Fibroblast of skin of right quadriceps (primary cell): Measurements from ENCODE around the gene RETREG3.
"Not testable (repeated sequence)": the region's sequence is repeated elsewhere in the genome, so short reads cannot be mapped to it uniquely, and the experiment has no call there.

Source experiments
- DNase-seq: peaks from one replicate; pipeline ENCODE4 v3.0.0-alpha.2; 2013

The RETREG3 gene

GRCh38 chr17:42609182-42609813 lies at the start of gene RETREG3, which contains the start of gene TUBG1:
Gene RETREG3 (minus strand): TSS chr17:42609374. CDS start chr17:42609324, 50 bp downstream.
Gene TUBG1 (plus strand): TSS chr17:42609683. CDS start chr17:42609738, 55 bp downstream.
- peak; percentile 99 for DNase-seq

GRCh38 chr17:42657824-42658588 lies 48.8 kb upstream of the RETREG3 start:
- DNase-seq = no peak

GRCh38 chr17:42655528-42655927 lies 46.4 kb upstream of the RETREG3 start:
- peak; percentile 83 for DNase-seq

GRCh38 chr17:42653179-42654124 lies 44.3 kb upstream of the RETREG3 start:
- DNase-seq = peak; percentile 84

- DNase-seq = no peak
Observed at GRCh38 chr17:42651392-42651791, 42.2 kb upstream of the RETREG3 start.

GRCh38 chr17:42647778-42648177 lies 38.6 kb upstream of the RETREG3 start:
- no peak for DNase-seq

GRCh38 chr17:42642336-42642735 lies 33.2 kb upstream of the RETREG3 start:
- no peak for DNase-seq

- no peak for DNase-seq
Observed at GRCh38 chr17:42640121-42640520, 30.9 kb upstream of the RETREG3 start.

- DNase-seq = no peak
Observed at GRCh38 chr17:42639525-42640113, 30.4 kb upstream of the RETREG3 start.

GRCh38 chr17:42632949-42633444 lies 23.8 kb upstream of the RETREG3 start:
- no peak for DNase-seq

GRCh38 chr17:42629411-42630009 lies 20.3 kb upstream of the RETREG3 start:
- DNase-seq = no peak

GRCh38 chr17:42627032-42627764 lies 18.0 kb upstream of the RETREG3 start:
- not testable (repeated sequence) for DNase-seq

GRCh38 chr17:42623732-42624596 lies 14.8 kb upstream of the RETREG3 start:
- DNase-seq = no peak

GRCh38 chr17:42623271-42623670 lies 14.1 kb upstream of the RETREG3 start:
- no peak for DNase-seq

- not testable (repeated sequence) for DNase-seq
Observed at GRCh38 chr17:42621987-42622386, 12.8 kb upstream of the RETREG3 start.

- no peak for DNase-seq
Observed at GRCh38 chr17:42618442-42619150, 9.4 kb upstream of the RETREG3 start.

GRCh38 chr17:42617956-42618431 lies 8.8 kb upstream of the RETREG3 start:
- DNase-seq = no peak

- DNase-seq = no peak
Observed at GRCh38 chr17:42613699-42614295, 4.6 kb upstream of the RETREG3 start.

GRCh38 chr17:42612013-42612412 lies 2.8 kb upstream of the RETREG3 start:
- no peak for DNase-seq
